ENCODE results near the gene SUCO.

GRCh38 chr1:172507741-172508140 is 25.2 kb upstream of the SUCO start:
- TF ChIP-seq CTCF (IDR thresholded peaks at IDR 0.05), result no peak
- TF ChIP-seq POLR2AphosphoS5 (IDR thresholded peaks at IDR 0.05; ENCODE audit: insufficient read depth in 1 of 2, low read depth in 1 of 2), result no peak

Data from vagina (tissue), 2 donors.